Osteocyte (in vitro differentiated cells): ENCODE data around the gene KRT12. TPM values are rescaled to one million over a fixed set of nuclear protein-coding genes. Genes with fewer than 3 reads are reported as not detected.

ENCODE experiments used
- DNase-seq: peaks from one replicate; pipeline ENCODE4 v3.0.0; 2021; ENCODE audit warnings: mixed read lengths; ENCODE audit not compliant: unreplicated experiment; ENCODE audit errors: extremely low spot score
- H3K27ac Mint-ChIP-seq: one replicate; pipeline ENCODE4 v1.8.0; 2021; ENCODE audit warnings: mild to moderate bottlenecking, mixed read lengths; ENCODE audit not compliant: unreplicated experiment
- H3K27me3 Mint-ChIP-seq: one replicate; pipeline ENCODE4 v1.8.0; 2021; ENCODE audit warnings: mixed read lengths; ENCODE audit not compliant: unreplicated experiment
- H3K36me3 Mint-ChIP-seq: one replicate; pipeline ENCODE4 v1.8.0; 2021; ENCODE audit warnings: mixed read lengths; ENCODE audit not compliant: unreplicated experiment
- H3K4me1 Mint-ChIP-seq: one replicate; pipeline ENCODE4 v1.8.0; 2021; ENCODE audit warnings: mixed read lengths; ENCODE audit not compliant: unreplicated experiment
- H3K4me3 Mint-ChIP-seq: one replicate; pipeline ENCODE4 v1.8.0; 2021; ENCODE audit warnings: mild to moderate bottlenecking, moderate library complexity, mixed read lengths; ENCODE audit not compliant: unreplicated experiment
- H3K9me3 Mint-ChIP-seq: one replicate; pipeline ENCODE4 v1.8.0; 2021; ENCODE audit warnings: mixed read lengths; ENCODE audit not compliant: unreplicated experiment
- CTCF ChIP-seq: fragments of 200-600 bp; sonication (generic); IDR thresholded peaks from 2 replicates; pipeline ENCODE4 v1.5.0; 2021; ENCODE audit warnings: antibody characterized with exemption, mild to moderate bottlenecking, moderate library complexity
- total RNA-seq: library from RNA; stranded (reverse); gene quantifications from 2 replicates; pipeline ENCODE4 v1.2.1, GENCODE V29; 2021

KRT12 gene
- total RNA-seq, 1 donor from 2014 or later, result not detected

- Mint-ChIP-seq H3K27ac (no peak overlapping the region), H3K36me3 (peaks cover 18% of the 10 kb centered on the region), H3K27me3 (peaks cover 34% of the 10 kb centered on the region), H3K9me3 (no peaks in the 10 kb centered on the region), H3K4me1 (peaks cover 12% of the 10 kb centered on the region), H3K4me3 (no peak overlapping the region)
- no peak for TF ChIP-seq CTCF
- no peak for DNase-seq
Observed at GRCh38 chr17:40812639-40813038, 54.4 kb downstream of the KRT12 start.

Other genes starting within 250 kb of the KRT12 start
- 137 and 145 TPM in 2 replicates for gene SMARCE1, start 219.4 kb downstream of the KRT12 start, total RNA-seq
- not detected in 2 replicates for gene KRT222, start 202.0 kb downstream of the KRT12 start, total RNA-seq
- not detected in 2 replicates for gene KRT24, start 163.5 kb downstream of the KRT12 start, total RNA-seq
- gene KRT25, start 111.9 kb downstream of the KRT12 start, total RNA-seq, result not detected in 2 replicates
- gene KRT26, start 95.0 kb downstream of the KRT12 start, total RNA-seq, result not detected in 2 replicates
- not detected in 2 replicates for gene KRT27, start 84.7 kb downstream of the KRT12 start, total RNA-seq
- not detected in 2 replicates for gene KRT28, start 67.3 kb downstream of the KRT12 start, total RNA-seq
- 46.5 and 49.0 TPM in 2 replicates for gene KRT10, start 44.6 kb downstream of the KRT12 start, total RNA-seq
- not detected in 2 replicates for gene KRT20, start 18.0 kb upstream of the KRT12 start, total RNA-seq
- gene KRT23, start 70.4 kb upstream of the KRT12 start, total RNA-seq, result not detected in 2 replicates
- gene KRT39, start 99.7 kb upstream of the KRT12 start, total RNA-seq, result not detected in 2 replicates
- not detected in 2 replicates for gene KRT40, start 117.1 kb upstream of the KRT12 start, total RNA-seq
- gene KRTAP3-3, start 126.9 kb upstream of the KRT12 start, total RNA-seq, result not detected in 2 replicates
- gene KRTAP3-2, start 132.7 kb upstream of the KRT12 start, total RNA-seq, result not detected in 2 replicates
- not detected in 2 replicates for gene KRTAP3-1, start 141.9 kb upstream of the KRT12 start, total RNA-seq
- gene KRTAP1-5, start 160.0 kb upstream of the KRT12 start, total RNA-seq, result not detected in 2 replicates
- not detected in 2 replicates for gene KRTAP1-4, start 163.0 kb upstream of the KRT12 start, total RNA-seq
- gene KRTAP1-3, start 167.7 kb upstream of the KRT12 start, total RNA-seq, result not detected in 2 replicates
- gene KRTAP1-1, start 174.2 kb upstream of the KRT12 start, total RNA-seq, result not detected in 2 replicates
- not detected in 2 replicates for gene KRTAP2-1, start 180.1 kb upstream of the KRT12 start, total RNA-seq
- not detected in 2 replicates for gene KRTAP2-2, start 188.0 kb upstream of the KRT12 start, total RNA-seq
- gene KRTAP2-3, start 192.9 kb upstream of the KRT12 start, total RNA-seq, result not detected in 2 replicates
- gene KRTAP2-4, start 198.7 kb upstream of the KRT12 start, total RNA-seq, result not detected in 2 replicates
- not detected in 2 replicates for gene KRTAP4-7, start 216.9 kb upstream of the KRT12 start, total RNA-seq
- not detected in 2 replicates for gene KRTAP4-8, start 230.9 kb upstream of the KRT12 start, total RNA-seq
- gene KRTAP4-16, start 235.0 kb upstream of the KRT12 start, total RNA-seq, result not detected in 2 replicates
- not detected in 2 replicates for gene KRTAP4-9, start 238.2 kb upstream of the KRT12 start, total RNA-seq